ENCODE measurements around the gene MMEL1. TPM values are rescaled to one million over a fixed set of nuclear protein-coding genes. Genes with fewer than 3 reads are reported as not detected.
"Not testable (repeated sequence)": the region's sequence is repeated elsewhere in the genome, so short reads cannot be mapped to it uniquely, and the experiment has no call there.

MMEL1 gene
- polyA plus RNA-seq (ENCODE audit: insufficient read length in 4 of 4), result 1 to 10 TPM in 3 of 4 donors, under 1 TPM in 1; 0.10 to 3.9 (median 2.5) TPM

- DNase-seq (ENCODE audit: low read depth in 4 of 4, low spot score in 3 of 4), result no peak
These were observed at the start of gene MMEL1 for GRCh38 chr1:2632561-2633361. Gene MMEL1, minus strand, starts transcription at chr1:2633016. Its CDS starts 3,532 bp downstream, at chr1:2629484.

- DNase-seq (ENCODE audit: low read depth in 4 of 4, low spot score in 3 of 4), result not testable (repeated sequence)
These were observed 43.9 kb upstream of the MMEL1 start for GRCh38 chr1:2676726-2677125.

GRCh38 chr1:2671656-2672055 is 38.8 kb upstream of the MMEL1 start:
- DNase-seq (ENCODE audit: low read depth in 4 of 4, low spot score in 3 of 4), result not testable (repeated sequence)

- DNase-seq (ENCODE audit: low read depth in 4 of 4, low spot score in 3 of 4), result not testable (repeated sequence)
These were observed 27.0 kb upstream of the MMEL1 start for GRCh38 chr1:2659806-2660205.

GRCh38 chr1:2657909-2658308 is 25.1 kb upstream of the MMEL1 start:
- DNase-seq (ENCODE audit: low read depth in 4 of 4, low spot score in 3 of 4), result not testable (repeated sequence)

- not testable (repeated sequence) for DNase-seq (ENCODE audit: low read depth in 4 of 4, low spot score in 3 of 4)
These were observed 24.3 kb upstream of the MMEL1 start for GRCh38 chr1:2657124-2657523.

- DNase-seq (ENCODE audit: low read depth in 4 of 4, low spot score in 3 of 4), result not testable (repeated sequence)
These were observed 23.0 kb upstream of the MMEL1 start for GRCh38 chr1:2655598-2656434.

GRCh38 chr1:2654443-2654948 is 21.7 kb upstream of the MMEL1 start:
- DNase-seq (ENCODE audit: low read depth in 4 of 4, low spot score in 3 of 4), result not testable (repeated sequence)

GRCh38 chr1:2653741-2654442 is 21.1 kb upstream of the MMEL1 start:
- not testable (repeated sequence) for DNase-seq (ENCODE audit: low read depth in 4 of 4, low spot score in 3 of 4)

GRCh38 chr1:2652926-2653571 is 20.2 kb upstream of the MMEL1 start:
- DNase-seq (ENCODE audit: low read depth in 4 of 4, low spot score in 3 of 4), result not testable (repeated sequence)

GRCh38 chr1:2652152-2652925 is 19.5 kb upstream of the MMEL1 start:
- not testable (repeated sequence) for DNase-seq (ENCODE audit: low read depth in 4 of 4, low spot score in 3 of 4)

GRCh38 chr1:2650967-2651645 is 18.3 kb upstream of the MMEL1 start:
- DNase-seq (ENCODE audit: low read depth in 4 of 4, low spot score in 3 of 4), result no peak

- DNase-seq (ENCODE audit: low read depth in 4 of 4, low spot score in 3 of 4), result no peak
These were observed 14.0 kb upstream of the MMEL1 start for GRCh38 chr1:2646837-2647236.

GRCh38 chr1:2645776-2646175 is 13.0 kb upstream of the MMEL1 start:
- no peak for DNase-seq (ENCODE audit: low read depth in 4 of 4, low spot score in 3 of 4)

GRCh38 chr1:2645143-2645542 is 12.3 kb upstream of the MMEL1 start:
- no peak for DNase-seq (ENCODE audit: low read depth in 4 of 4, low spot score in 3 of 4)

GRCh38 chr1:2644591-2645101 is 11.8 kb upstream of the MMEL1 start:
- no peak for DNase-seq (ENCODE audit: low read depth in 4 of 4, low spot score in 3 of 4)

- no peak for DNase-seq (ENCODE audit: low read depth in 4 of 4, low spot score in 3 of 4)
These were observed 11.4 kb upstream of the MMEL1 start for GRCh38 chr1:2644171-2644570.

GRCh38 chr1:2643414-2644077 is 10.7 kb upstream of the MMEL1 start:
- DNase-seq (ENCODE audit: low read depth in 4 of 4, low spot score in 3 of 4), result no peak

Measured in left renal pelvis (tissue), 4 donors.